Fibroblast of lung (primary cell): Measurements from ENCODE around the gene NR1D1. TPM values are rescaled to one million over a fixed set of nuclear protein-coding genes. Genes with fewer than 3 reads are reported as not detected.

ENCODE experiments used
- DNase-seq, 2 donors: peaks; one replicate each; pipeline versions ENCODE4 v3.0.0 to v3.0.0-alpha.2; 2010; ENCODE audit warnings: low read depth in 2 of 2
- H2AFZ ChIP-seq: 2 replicates; pipeline ENCODE4 v1.5.1; 2012; ENCODE audit warnings: low read length, control low read depth, inconsistent platforms
- H3K27ac ChIP-seq: 2 replicates; pipeline ENCODE4 v1.5.1; 2011; ENCODE audit warnings: low read length, control low read depth; ENCODE audit not compliant: insufficient read depth
- H3K27me3 ChIP-seq: 2 replicates; pipeline ENCODE4 v1.5.1; 2011; ENCODE audit warnings: mild to moderate bottlenecking, low read length; ENCODE audit not compliant: control insufficient read depth, insufficient read depth
- H3K36me3 ChIP-seq: 2 replicates; pipeline ENCODE4 v1.5.1; 2011; ENCODE audit warnings: low read length; ENCODE audit not compliant: control insufficient read depth, insufficient read depth
- H3K4me1 ChIP-seq: 2 replicates; pipeline ENCODE4 v1.5.1; 2011; ENCODE audit warnings: low read length; ENCODE audit not compliant: control insufficient read depth, insufficient read depth; ENCODE audit errors: extremely low read depth
- H3K4me2 ChIP-seq: 2 replicates; pipeline ENCODE4 v1.5.1; 2011; ENCODE audit warnings: low read length, control low read depth; ENCODE audit not compliant: insufficient read depth; ENCODE audit errors: extremely low read depth
- H3K4me3 ChIP-seq, 4 experiments: fragments of 200-600 bp in 1 of 4; sonication (generic) in 1 of 4; replicated peaks in 1 of 4; 2 replicates each; pipeline ENCODE4 v1.5.1; 2011 to 2016; ENCODE audit warnings: low read length in 4 of 4, low read depth in 3 of 4, mild to moderate bottlenecking in 3 of 4, control low read depth in 2 of 4, inconsistent platforms in 1 of 4, mixed read lengths in 1 of 4; ENCODE audit not compliant: insufficient read depth in 1 of 4; ENCODE audit errors: control extremely low read depth in 1 of 4
- H3K79me2 ChIP-seq: 2 replicates; pipeline ENCODE4 v1.5.1; 2012; ENCODE audit warnings: mild to moderate bottlenecking, low read length, inconsistent platforms; ENCODE audit not compliant: control insufficient read depth, insufficient read depth
- H3K9ac ChIP-seq: 2 replicates; pipeline ENCODE4 v1.5.1; 2011; ENCODE audit warnings: mild to moderate bottlenecking, low read length, control low read depth; ENCODE audit not compliant: insufficient read depth
- H3K9me3 ChIP-seq: 2 replicates; pipeline ENCODE4 v1.5.1; 2012; ENCODE audit warnings: low read depth, low read length; ENCODE audit not compliant: control insufficient read depth, insufficient read depth
- H4K20me1 ChIP-seq: 2 replicates; pipeline ENCODE4 v1.5.1; 2011; ENCODE audit warnings: low read length; ENCODE audit not compliant: control insufficient read depth, insufficient read depth; ENCODE audit errors: extremely low read depth
- EZH2 ChIP-seq: IDR thresholded peaks from 2 replicates; pipeline ENCODE4 v1.5.1; 2012; ENCODE audit warnings: low read length, control low read depth, mild to moderate bottlenecking; ENCODE audit errors: missing control alignments
- polyA plus RNA-seq, 2 donors: library from polyadenylated mRNA; depleted of rRNA in 1 of 2; stranded (reverse) in 1 of 2; unstranded in 1 of 2; fragments of >200 nt; gene quantifications; 2 replicates each; pipeline ENCODE4 v1.2.1, GENCODE V29; 2011 to 2012; ENCODE audit warnings: missing spikeins in 1 of 2
- total RNA-seq: library from RNA; depleted of rRNA; stranded (reverse); fragments of >200 nt; gene quantifications from 2 replicates; pipeline ENCODE4 v1.2.1, GENCODE V29; 2014
- TF ChIP-seq, protein P1 (sequence below), 2 donors: IDR thresholded peaks in 1 of 2; conservative IDR thresholded peaks in 1 of 2; 1 replicate in 1 of 2; 2 replicates in 1 of 2; pipeline ENCODE4 v1.5.1; 2011 to 2012; ENCODE audit warnings: low read length in 2 of 2, control low read depth in 1 of 2, inconsistent platforms in 1 of 2, low read depth in 1 of 2, mild to moderate bottlenecking in 1 of 2

NR1D1 gene
- total and polyA plus RNA-seq, 2 donors (not counting 1 experiment from before 2014, with no cell fraction given): 3.3 to 5.3 TPM

DNA sequence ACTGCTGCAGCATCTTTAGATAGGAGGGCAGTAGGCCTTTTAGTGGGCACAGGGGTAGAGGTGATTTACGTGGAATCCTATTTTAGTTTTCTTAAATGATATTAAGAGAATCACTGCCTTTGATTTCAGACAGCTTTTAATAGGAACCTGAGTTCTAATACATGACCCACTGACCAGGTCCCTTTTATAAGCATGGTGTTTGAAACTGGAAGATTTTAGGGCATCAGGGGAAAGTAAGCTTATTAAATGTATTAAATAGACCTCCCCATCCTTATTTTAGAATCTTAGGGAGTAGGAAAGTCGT, 23.4 kb upstream of the NR1D1 start:
- H3K9me3 ChIP-seq: no peaks in the 10 kb centered on the region
- peak overlapping the region; percentile 96 for H3K4me2 ChIP-seq
- no peak overlapping the region for H2AFZ ChIP-seq
- DNase-seq: no peak
- peak overlapping the region; percentile 98 to 100 (median 98) for H3K4me3 ChIP-seq
- TF ChIP-seq, protein P1, sequence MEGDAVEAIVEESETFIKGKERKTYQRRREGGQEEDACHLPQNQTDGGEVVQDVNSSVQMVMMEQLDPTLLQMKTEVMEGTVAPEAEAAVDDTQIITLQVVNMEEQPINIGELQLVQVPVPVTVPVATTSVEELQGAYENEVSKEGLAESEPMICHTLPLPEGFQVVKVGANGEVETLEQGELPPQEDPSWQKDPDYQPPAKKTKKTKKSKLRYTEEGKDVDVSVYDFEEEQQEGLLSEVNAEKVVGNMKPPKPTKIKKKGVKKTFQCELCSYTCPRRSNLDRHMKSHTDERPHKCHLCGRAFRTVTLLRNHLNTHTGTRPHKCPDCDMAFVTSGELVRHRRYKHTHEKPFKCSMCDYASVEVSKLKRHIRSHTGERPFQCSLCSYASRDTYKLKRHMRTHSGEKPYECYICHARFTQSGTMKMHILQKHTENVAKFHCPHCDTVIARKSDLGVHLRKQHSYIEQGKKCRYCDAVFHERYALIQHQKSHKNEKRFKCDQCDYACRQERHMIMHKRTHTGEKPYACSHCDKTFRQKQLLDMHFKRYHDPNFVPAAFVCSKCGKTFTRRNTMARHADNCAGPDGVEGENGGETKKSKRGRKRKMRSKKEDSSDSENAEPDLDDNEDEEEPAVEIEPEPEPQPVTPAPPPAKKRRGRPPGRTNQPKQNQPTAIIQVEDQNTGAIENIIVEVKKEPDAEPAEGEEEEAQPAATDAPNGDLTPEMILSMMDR (conservative IDR thresholded peaks at IDR 0.05 in 1 of 2, IDR thresholded peaks at IDR 0.05 in 1 of 2; ENCODE audit: low read depth in 1 of 2, low read length in 2 of 2): no peak
- no peak for TF ChIP-seq EZH2
- peaks cover 68% of the 10 kb centered on the region for H3K79me2 ChIP-seq
- no peaks in the 10 kb centered on the region for H3K27me3 ChIP-seq
- H3K9ac ChIP-seq: peak overlapping the region; percentile 83
- H4K20me1 ChIP-seq: peaks cover 2% of the 10 kb centered on the region
- H3K4me1 ChIP-seq: peaks cover 2% of the 10 kb centered on the region
- H3K27ac ChIP-seq: peak overlapping the region; percentile 76
- H3K36me3 ChIP-seq: peaks cover 7% of the 10 kb centered on the region

- TF ChIP-seq, protein P1 (conservative IDR thresholded peaks at IDR 0.05 in 1 of 2, IDR thresholded peaks at IDR 0.05 in 1 of 2; ENCODE audit: low read depth in 1 of 2, low read length in 2 of 2): no peak
- TF ChIP-seq EZH2: no peak
- H3K79me2 ChIP-seq: peaks cover 68% of the 10 kb centered on the region
- no peaks in the 10 kb centered on the region for H3K9me3 ChIP-seq
- H3K4me1 ChIP-seq: peaks cover 2% of the 10 kb centered on the region
- H3K27me3 ChIP-seq: no peaks in the 10 kb centered on the region
- peak overlapping the region; percentile 76 for H3K27ac ChIP-seq
- peak overlapping the region; percentile 98 to 100 (median 98) for H3K4me3 ChIP-seq
- DNase-seq: peak; percentile 37 to 45
- peak overlapping the region; percentile 96 for H3K4me2 ChIP-seq
- H3K36me3 ChIP-seq: peaks cover 7% of the 10 kb centered on the region
- peak overlapping the region; percentile 83 for H3K9ac ChIP-seq
- H2AFZ ChIP-seq: no peak overlapping the region
- peaks cover 2% of the 10 kb centered on the region for H4K20me1 ChIP-seq
These were observed 22.8 kb upstream of the NR1D1 start for GRCh38 chr17:40122999-40123810.

DNA sequence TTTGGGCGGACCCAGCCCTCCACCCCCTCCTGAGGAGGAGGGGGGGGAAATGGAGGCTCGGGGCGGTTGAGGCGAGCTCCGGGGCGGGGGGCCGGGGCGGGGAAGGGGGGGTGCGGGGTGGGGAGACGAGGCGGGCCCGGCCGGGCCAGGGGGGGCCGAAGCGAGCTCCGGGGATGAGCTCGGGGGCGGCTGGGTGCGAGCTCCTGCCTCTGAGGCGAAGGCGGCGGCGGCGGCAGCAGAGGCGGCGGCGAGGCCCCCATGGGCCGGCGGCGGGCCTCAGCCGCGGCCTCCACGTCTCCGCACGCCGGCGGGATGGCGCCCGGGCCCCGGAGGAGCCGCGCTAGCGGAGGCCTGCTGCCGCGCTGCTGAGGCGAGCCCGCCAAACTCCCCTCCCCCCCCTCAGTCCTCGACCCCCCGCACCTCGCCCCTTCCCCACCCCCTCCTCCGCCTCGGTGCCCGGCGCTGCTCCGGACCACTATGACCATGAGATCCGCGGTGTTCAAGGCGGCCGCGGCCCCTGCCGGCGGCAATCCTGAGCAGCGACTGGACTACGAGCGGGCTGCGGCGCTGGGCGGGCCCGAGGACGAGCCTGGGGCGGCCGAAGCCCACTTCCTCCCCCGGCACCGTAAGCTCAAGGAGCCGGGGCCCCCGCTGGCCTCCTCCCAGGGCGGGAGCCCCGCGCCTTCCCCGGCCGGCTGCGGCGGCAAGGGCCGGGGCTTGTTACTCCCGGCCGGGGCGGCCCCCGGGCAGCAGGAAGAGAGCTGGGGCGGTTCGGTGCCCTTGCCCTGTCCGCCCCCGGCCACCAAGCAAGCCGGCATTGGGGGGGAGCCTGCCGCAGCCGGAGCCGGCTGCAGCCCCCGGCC, 22.0 kb upstream of the NR1D1 start:
- Histone ChIP-seq H3K9me3 (no peaks in the 10 kb centered on the region), H2AFZ (no peak overlapping the region), H3K4me2 (peak overlapping the region; percentile 96), H3K27ac (peak overlapping the region; percentile 85), H4K20me1 (peaks cover 2% of the 10 kb centered on the region), H3K79me2 (peaks cover 61% of the 10 kb centered on the region), H3K36me3 (peaks cover 5% of the 10 kb centered on the region), H3K4me1 (peaks cover 2% of the 10 kb centered on the region), H3K27me3 (no peaks in the 10 kb centered on the region), H3K9ac (peak overlapping the region; percentile 83), H3K4me3 (peak overlapping the region; percentile 98 to 100 (median 98))
- TF ChIP-seq EZH2: no peak
- TF ChIP-seq, protein P1 (conservative IDR thresholded peaks at IDR 0.05 in 1 of 2, IDR thresholded peaks at IDR 0.05 in 1 of 2; ENCODE audit: low read depth in 1 of 2, low read length in 2 of 2): peak; percentile 5 to 18
- peak; percentile 39 to 45 for DNase-seq
